Stimulated activated CD4-positive, alpha-beta T cell treated with anti-CD3 and anti-CD28 coated beads, Interleukin-1b, Interleukin-23, amount 100 ng/mL, for 1 hour (primary cell): ENCODE measurements around the gene IGSF9B.

Experiments
- DNase-seq, 2 donors: peaks; one replicate each; pipeline ENCODE4 v3.0.0-alpha.2; 2020; ENCODE audit warnings: low read depth in 2 of 2

Gene IGSF9B

DNA sequence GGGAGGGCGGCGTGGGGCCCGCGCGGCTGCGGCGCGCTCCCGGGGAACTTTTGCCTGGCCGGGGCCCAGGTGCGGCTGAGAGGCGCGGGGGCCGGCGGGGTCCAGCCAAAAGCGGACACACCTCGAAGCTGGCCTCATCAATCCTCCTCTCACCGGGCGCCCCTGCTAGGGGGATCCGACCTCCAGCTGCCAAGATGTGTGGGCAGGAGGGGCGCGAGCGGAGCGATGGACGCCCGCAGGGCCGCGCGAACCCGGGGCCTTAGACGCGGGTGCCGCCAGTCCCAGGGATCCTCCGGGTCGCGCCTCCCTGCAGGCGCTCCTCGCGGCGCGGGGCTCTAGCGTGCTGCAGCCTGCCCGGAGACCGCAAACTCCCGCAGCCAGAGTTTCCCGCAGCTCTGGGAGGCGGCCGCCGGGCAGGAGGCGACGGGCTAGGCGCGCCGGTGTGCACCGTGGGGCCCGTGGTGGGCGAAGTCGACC is 785 bp downstream of the IGSF9B start:
- DNase-seq = no peak

DNA sequence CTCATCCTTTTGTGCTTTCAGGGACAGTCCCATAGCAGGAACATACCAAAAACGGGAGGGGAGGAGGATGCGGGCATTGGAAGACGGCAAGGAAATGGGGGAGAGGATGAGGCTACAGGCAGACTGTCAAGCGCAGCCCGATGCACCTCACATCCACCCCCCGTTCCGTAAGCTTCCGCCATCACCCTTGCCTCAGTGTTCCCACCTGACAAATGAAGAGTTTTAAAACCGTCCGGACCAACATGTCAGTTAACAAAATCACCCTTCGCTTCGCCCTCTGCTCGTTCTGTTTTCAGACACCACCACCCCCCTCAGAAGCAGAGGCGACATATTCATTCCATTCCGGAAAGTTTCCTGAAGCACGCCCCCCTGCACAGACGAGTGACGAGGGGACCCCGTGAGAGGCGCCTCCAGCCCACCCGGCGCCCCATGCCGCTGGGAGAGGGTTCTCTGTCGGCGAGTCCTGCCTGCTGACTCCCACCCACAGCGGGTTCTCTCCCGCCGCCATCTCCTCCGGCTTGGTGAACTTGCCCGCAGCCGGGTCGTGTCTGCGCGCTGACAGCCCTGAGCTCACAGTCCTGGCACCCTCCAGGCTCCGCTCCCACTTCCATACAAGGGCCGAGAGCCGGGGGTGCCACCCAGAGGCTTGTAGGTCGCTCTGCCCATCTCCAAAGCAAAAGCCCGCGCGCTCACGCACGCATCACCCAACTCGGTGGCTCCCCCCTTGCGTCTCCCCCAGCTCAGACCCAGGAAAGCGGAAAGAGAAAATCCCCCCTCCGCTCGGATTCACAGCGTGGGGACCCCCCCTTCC is 1.5 kb downstream of the IGSF9B start:
- peak in 1 of 2 donors; percentile 3 for DNase-seq

- DNase-seq = no peak
Measured at GRCh38 chr11:133953999-133954398, 2.8 kb downstream of the IGSF9B start.

DNA sequence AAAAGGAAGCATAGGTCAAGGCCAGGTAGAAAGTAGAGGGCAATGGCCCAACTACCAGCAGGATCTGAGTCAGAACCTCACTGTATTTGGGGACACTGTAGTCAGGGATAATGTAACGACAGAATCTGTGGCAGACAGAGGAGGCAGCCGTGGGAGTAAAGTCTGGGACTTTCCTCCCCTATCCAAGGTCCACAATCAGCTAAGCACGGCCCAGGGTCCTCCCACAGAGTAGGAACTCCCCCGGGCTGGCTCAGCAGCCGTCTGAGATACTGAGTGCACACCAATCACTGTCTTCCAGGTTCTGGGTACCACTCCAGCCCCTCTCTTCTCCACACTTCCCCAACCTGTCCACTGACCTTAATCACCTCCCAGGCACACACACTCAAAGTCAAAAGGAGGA is 3.2 kb downstream of the IGSF9B start:
- no peak for DNase-seq

GRCh38 chr11:133952199-133953190 is 4.3 kb downstream of the IGSF9B start:
- no peak for DNase-seq

DNA sequence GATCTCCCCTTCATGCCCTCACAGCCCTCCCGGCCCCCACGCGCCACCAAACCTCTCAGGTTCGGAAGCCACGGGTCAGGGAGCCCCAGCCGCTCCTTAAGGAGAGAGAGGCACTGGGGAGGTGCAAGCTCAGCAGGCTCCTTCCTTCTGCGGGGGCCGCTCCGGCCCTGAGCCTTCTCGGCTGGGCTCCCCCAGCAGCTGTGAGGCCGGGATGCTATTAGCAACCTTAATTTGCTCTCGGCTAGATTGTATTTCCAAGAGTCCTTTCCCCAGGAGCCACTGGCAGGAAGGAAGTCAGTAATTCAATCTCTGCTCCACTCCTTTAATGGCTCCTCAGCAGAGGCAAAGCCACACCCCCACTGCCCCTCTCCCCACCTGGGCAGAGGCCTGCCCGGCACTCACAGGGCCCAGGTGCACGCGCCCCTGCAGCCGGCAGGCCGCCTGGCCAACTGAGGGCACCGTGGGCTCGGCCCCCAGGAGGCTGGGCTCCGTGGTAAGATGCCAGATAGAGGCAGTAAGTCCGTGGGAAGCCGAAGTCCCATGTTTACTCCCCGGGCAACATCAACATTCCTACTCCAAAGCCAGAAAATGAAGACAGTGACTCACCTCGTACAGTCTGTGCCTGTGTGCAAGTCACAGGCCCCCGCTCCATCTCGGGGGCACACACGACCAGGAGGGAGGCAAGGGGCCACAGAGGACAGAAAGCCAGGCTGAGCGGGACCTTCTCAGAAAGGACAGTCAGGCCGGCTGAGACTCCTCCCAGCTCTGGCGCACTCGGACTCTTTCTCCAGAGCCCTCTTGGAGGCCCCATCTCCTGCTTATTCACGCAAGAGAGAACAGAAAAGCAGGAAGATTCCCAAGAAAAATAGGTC is 5.2 kb downstream of the IGSF9B start:
- no peak for DNase-seq

- no peak for DNase-seq
Measured at GRCh38 chr11:133950874-133951326, 5.9 kb downstream of the IGSF9B start.

GRCh38 chr11:133950421-133950820 is 6.3 kb downstream of the IGSF9B start:
- DNase-seq = no peak

DNA sequence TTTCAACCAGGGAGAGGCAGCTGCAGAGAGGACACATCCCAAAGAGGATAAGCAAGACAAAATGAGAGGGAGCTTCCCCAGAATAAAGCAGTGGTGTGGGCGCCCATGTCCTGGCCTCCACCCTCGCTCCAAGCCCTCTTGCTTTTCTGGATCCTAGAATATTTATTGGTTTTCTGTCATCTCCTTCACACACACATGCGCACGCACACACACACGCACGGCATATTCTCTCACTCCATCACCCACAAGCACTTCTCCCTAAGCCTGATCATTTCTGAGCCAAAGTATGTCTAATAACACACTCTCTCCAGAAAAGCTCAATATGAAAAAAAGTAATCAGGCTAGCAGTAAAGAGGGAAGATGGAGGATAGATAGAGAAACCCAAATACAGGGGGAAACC is 7.6 kb downstream of the IGSF9B start:
- no peak for DNase-seq

- no peak for DNase-seq
Measured at GRCh38 chr11:133948711-133949110, 8.1 kb downstream of the IGSF9B start.

DNA sequence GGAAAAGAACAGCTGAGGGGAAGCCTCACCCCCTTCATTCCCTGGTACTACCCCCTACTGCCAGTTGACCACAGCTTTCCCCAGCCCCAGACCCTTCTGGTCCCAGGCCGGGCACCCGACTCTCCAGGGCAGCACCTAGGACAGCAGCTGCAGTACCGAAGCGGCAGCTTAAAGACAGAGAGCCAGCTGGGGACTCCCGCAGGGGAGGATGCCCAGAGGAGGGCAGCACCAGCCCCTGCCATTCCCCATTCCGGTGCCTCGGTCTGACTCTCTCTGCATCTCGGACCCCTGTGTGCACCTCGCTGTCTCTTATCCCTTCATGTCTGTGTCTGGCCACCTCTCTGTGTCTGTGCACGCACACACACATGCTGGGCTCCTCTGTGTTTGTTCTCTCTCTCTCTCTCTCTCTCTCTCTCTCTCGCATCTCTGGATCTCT is 9.4 kb downstream of the IGSF9B start:
- DNase-seq = no peak

GRCh38 chr11:133946541-133947318 is 10.0 kb downstream of the IGSF9B start:
- no peak for DNase-seq

DNA sequence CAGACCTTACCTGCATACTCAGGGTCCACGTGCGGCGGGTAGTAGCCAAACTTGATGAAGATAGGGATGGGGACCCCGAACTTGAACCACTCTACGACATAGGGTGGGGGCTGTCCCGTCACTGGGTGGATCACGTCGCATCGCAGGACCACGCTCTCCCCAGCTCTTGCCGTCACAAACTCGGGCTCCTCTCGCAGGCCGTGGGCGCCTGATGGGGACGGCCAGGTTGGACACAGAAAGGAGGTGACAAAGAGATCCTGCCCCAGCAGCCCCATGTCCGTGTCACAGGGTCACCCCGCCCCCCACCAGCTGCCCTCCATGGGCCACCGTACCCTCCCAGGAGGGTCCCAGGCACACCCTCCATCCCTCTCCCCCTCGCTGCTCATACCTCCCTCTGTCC is 10.7 kb downstream of the IGSF9B start:
- DNase-seq = no peak

GRCh38 chr11:133945087-133945974 is 11.4 kb downstream of the IGSF9B start:
- DNase-seq = peak; percentile 51 to 61

DNA sequence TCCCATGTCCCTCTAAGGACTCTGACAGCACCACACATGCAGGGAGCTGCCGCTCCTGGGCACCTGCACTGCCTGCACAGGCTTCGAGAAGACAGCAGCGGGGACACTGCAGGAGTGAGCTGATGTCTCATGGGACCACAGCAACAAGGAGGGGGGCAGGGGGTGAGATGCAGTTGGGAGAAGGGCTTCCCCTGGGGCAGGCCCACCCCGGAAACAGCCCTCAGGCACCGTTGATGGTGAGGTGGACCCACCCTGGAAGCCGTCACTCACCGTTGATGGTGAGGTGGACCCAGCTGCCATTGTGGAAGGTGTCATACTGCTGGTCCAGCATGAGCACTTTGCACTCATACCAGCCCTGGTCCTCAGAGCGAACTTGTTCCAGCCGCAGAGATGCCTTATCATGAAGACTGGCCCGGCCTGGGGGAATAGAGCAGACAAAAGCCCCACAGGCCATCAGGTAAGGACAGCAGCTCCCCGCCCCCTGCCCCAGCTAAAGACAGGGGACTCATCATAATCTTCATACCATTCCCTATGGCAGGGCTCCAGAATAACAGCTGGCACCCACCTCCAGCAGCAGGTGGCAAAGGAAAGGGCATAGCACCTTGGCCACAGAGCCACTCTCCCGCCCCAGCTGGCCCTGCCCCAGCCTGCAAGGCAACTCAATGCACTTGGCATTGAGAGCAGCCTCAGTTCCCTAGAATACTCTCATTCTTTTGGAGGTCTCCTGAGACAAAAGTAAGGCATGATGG is 12.6 kb downstream of the IGSF9B start:
- no peak for DNase-seq

- no peak for DNase-seq
Measured at GRCh38 chr11:133942577-133942976, 14.2 kb downstream of the IGSF9B start.

GRCh38 chr11:133941546-133941945 is 15.2 kb downstream of the IGSF9B start:
- DNase-seq = no peak

DNA sequence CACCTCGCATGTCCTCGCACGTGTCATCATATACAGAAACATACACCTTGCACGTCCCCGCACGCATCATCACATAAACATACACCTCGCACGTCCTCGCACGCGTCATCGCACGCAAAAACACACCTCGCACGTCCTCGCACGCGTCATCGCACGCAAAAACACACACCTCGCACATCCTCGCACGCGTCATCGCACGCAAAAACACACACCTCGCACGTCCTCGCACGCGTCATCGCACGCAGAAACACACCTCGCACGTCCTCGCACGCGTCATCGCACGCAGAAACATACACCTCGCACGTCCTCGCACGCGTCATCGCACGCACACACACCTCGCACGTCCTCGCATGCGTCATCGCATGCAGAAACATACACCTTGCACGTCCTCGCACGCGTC is 16.7 kb downstream of the IGSF9B start:
- DNase-seq = no peak

GRCh38 chr11:133939558-133939957 is 17.2 kb downstream of the IGSF9B start:
- no peak for DNase-seq
